RWPE2 (cell line): Measurements from ENCODE around the gene PER2.
"Not testable (repeated sequence)": the region's sequence is repeated elsewhere in the genome, so short reads cannot be mapped to it uniquely, and the experiment has no call there.

Source experiments
- ATAC-seq: fragments of 200-7000 bp; cut with Tn5 transposase; 3 replicates; pipeline ENCODE4 v1.9.1; 2021; ENCODE audit warnings: low read depth
- DNase-seq: peaks from one replicate; pipeline ENCODE4 v3.0.0-alpha.2; 2020; ENCODE audit warnings: low spot score
- H3K27ac ChIP-seq: fragments of 450-650 bp; 2 replicates; pipeline ENCODE4 v1.5.1; 2017; ENCODE audit warnings: mild to moderate bottlenecking; ENCODE audit not compliant: poor library complexity, severe bottlenecking
- H3K27me3 ChIP-seq: fragments of 250-450 bp; sonication (Bioruptor Pico); 2 replicates; pipeline ENCODE4 v1.5.1; 2021; ENCODE audit warnings: mild to moderate bottlenecking, moderate library complexity; ENCODE audit not compliant: insufficient read depth, poor library complexity, severe bottlenecking
- H3K36me3 ChIP-seq: fragments of 250-450 bp; sonication (Bioruptor Pico); 2 replicates; pipeline ENCODE4 v1.5.1; 2020; ENCODE audit warnings: low read depth, mild to moderate bottlenecking, moderate library complexity
- H3K4me1 ChIP-seq: fragments of 250-450 bp; sonication (Bioruptor Pico); 2 replicates; pipeline ENCODE4 v1.5.1; 2021; ENCODE audit warnings: mild to moderate bottlenecking, moderate library complexity; ENCODE audit not compliant: insufficient read depth, poor library complexity, severe bottlenecking
- H3K4me3 ChIP-seq: fragments of 250-450 bp; sonication (Bioruptor Pico); 2 replicates; pipeline ENCODE4 v1.5.1; 2021; ENCODE audit warnings: mild to moderate bottlenecking, moderate library complexity; ENCODE audit not compliant: severe bottlenecking
- H3K9me3 ChIP-seq: fragments of 250-450 bp; sonication (Bioruptor Pico); 2 replicates; pipeline ENCODE4 v1.5.1; 2021; ENCODE audit warnings: mild to moderate bottlenecking, moderate library complexity; ENCODE audit not compliant: severe bottlenecking
- CTCF ChIP-seq: fragments of 450-650 bp; IDR thresholded peaks from one replicate; pipeline ENCODE4 v1.5.1; 2017; ENCODE audit warnings: mild to moderate bottlenecking, moderate library complexity; ENCODE audit not compliant: poor library complexity, severe bottlenecking

Gene PER2

GRCh38 chr2:238279324-238279682, 9.1 kb downstream of the PER2 start:
- no peaks in the 10 kb centered on the region for H3K9me3 ChIP-seq
- H3K36me3 ChIP-seq: peaks cover 22% of the 10 kb centered on the region
- TF ChIP-seq CTCF: no peak
- ATAC-seq: no peak
- no peak overlapping the region for H3K4me3 ChIP-seq
- no peak overlapping the region for H3K27ac ChIP-seq
- H3K4me1 ChIP-seq: no peaks in the 10 kb centered on the region
- peak; percentile 45 for DNase-seq
- no peaks in the 10 kb centered on the region for H3K27me3 ChIP-seq

GRCh38 chr2:238278626-238279323, 9.6 kb downstream of the PER2 start:
- no peak; the same call in 2 of the 3 replicates for ATAC-seq
- Histone ChIP-seq H3K9me3 (no peaks in the 10 kb centered on the region), H3K36me3 (peaks cover 26% of the 10 kb centered on the region), H3K4me3 (no peak overlapping the region), H3K27me3 (no peaks in the 10 kb centered on the region), H3K27ac (no peak overlapping the region), H3K4me1 (no peaks in the 10 kb centered on the region)
- TF ChIP-seq CTCF: no peak
- no peak for DNase-seq

- Histone ChIP-seq H3K4me3 (no peak overlapping the region), H3K27ac (no peak overlapping the region), H3K36me3 (peaks cover 31% of the 10 kb centered on the region), H3K9me3 (no peaks in the 10 kb centered on the region), H3K4me1 (no peaks in the 10 kb centered on the region), H3K27me3 (no peaks in the 10 kb centered on the region)
- TF ChIP-seq CTCF: no peak
- no peak for DNase-seq
- 0 out of 3 replicates have a peak, but pooled peaks have one; percentile 10 for ATAC-seq
Measured at GRCh38 chr2:238277695-238278094, 10.7 kb downstream of the PER2 start.

GRCh38 chr2:238274152-238274865, 14.1 kb downstream of the PER2 start:
- ATAC-seq (no peak), DNase-seq (no peak)
- TF ChIP-seq CTCF: no peak

GRCh38 chr2:238273433-238273832, 15.0 kb downstream of the PER2 start:
- H3K4me3 ChIP-seq, DNase-seq, H3K27ac ChIP-seq, H3K27me3 ChIP-seq, H3K9me3 ChIP-seq, H3K4me1 ChIP-seq, ATAC-seq: not testable (repeated sequence)
- peaks cover 60% of the 10 kb centered on the region for H3K36me3 ChIP-seq

More at GRCh38 chr2:238274152-238274865, 14.1 kb downstream of the PER2 start:
- Histone ChIP-seq H3K27ac (no peak overlapping the region), H3K36me3 (peaks cover 56% of the 10 kb centered on the region), H3K9me3 (no peaks in the 10 kb centered on the region), H3K4me1 (peaks cover 3% of the 10 kb centered on the region), H3K4me3 (no peak overlapping the region), H3K27me3 (no peaks in the 10 kb centered on the region)
